Activated CD4-positive, alpha-beta memory T cell treated with anti-CD3 and anti-CD28 coated beads, Interleukin-2, amount 10 ng/mL, durations not matched to agents 7 days and 5 days (primary cell): ENCODE measurements around the gene C1orf122. TPM values are rescaled to one million over a fixed set of nuclear protein-coding genes. Genes with fewer than 3 reads are reported as not detected.

Experiments used
- CTCF ChIA-PET: fragments of 350-600 bp; sonication (Branson Sonifier 250); formaldehyde crosslinking; loops from one replicate; lab custom pipeline; 2021; ENCODE audit warnings: antibody characterized with exemption, inconsistent platforms; lab: Charles Lee
- POLR2A ChIA-PET: fragments of 350-600 bp; sonication (Branson Sonifier 250); formaldehyde crosslinking; loops from one replicate; lab custom pipeline; 2021; ENCODE audit warnings: antibody characterized with exemption; lab: Charles Lee
- DNase-seq: peaks from one replicate; pipeline ENCODE4 v3.0.0-alpha.2; 2020
- H3K27ac Mint-ChIP-seq: one replicate; pipeline ENCODE4 v1.8.0; 2021; ENCODE audit warnings: mild to moderate bottlenecking, mixed read lengths
- H3K27me3 Mint-ChIP-seq: one replicate; pipeline ENCODE4 v1.8.0; 2021; ENCODE audit warnings: mixed read lengths
- H3K36me3 Mint-ChIP-seq: one replicate; pipeline ENCODE4 v1.8.0; 2021; ENCODE audit warnings: low read depth, mixed read lengths
- H3K4me1 Mint-ChIP-seq: one replicate; pipeline ENCODE4 v1.8.0; 2021; ENCODE audit warnings: mixed read lengths
- H3K4me3 Mint-ChIP-seq: one replicate; pipeline ENCODE4 v1.8.0; 2021; ENCODE audit warnings: mild to moderate bottlenecking, mixed read lengths
- H3K9me3 Mint-ChIP-seq: one replicate; pipeline ENCODE4 v1.8.0; 2021; ENCODE audit warnings: mixed read lengths
- total RNA-seq, 2 experiments: library from RNA; stranded (reverse); gene quantifications; one replicate each; pipeline ENCODE4 v1.2.3, GENCODE V29; 2021

C1orf122 gene
- total RNA-seq, 2 experiments from 2014 or later = 17.3 to 18.3 TPM

GRCh38 chr1:37851782-37852210 is 44.2 kb downstream of the C1orf122 start:
- POLR2A ChIA-PET = interaction anchor here (0.6 to 3.1 kb wide), 4 partner anchors 13 to 710 kb away, joined by 3 to 12 read pairs (median 6); partner anchors contain the start of genes C1orf122 and YRDC
- Mint-ChIP-seq H3K9me3 (no peaks in the 10 kb centered on the region), H3K36me3 (peaks cover 33% of the 10 kb centered on the region), H3K4me3 (no peak overlapping the region), H3K27ac (no peak overlapping the region), H3K27me3 (no peaks in the 10 kb centered on the region), H3K4me1 (peaks cover 28% of the 10 kb centered on the region)
- no peak for DNase-seq
- CTCF ChIA-PET = interaction anchor here (2.4 kb wide), 1 partner anchor 8 kb away, joined by 37 read pairs; the partner anchor contains the start of gene MTF1

- Mint-ChIP-seq H3K9me3 (no peaks in the 10 kb centered on the region), H3K4me3 (no peak overlapping the region), H3K27ac (no peak overlapping the region), H3K4me1 (peaks cover 34% of the 10 kb centered on the region), H3K36me3 (peaks cover 35% of the 10 kb centered on the region), H3K27me3 (no peaks in the 10 kb centered on the region)
- ChIA-PET POLR2A (interaction anchor here (3.1 kb wide), 1 partner anchor 45 kb away, joined by 12 read pairs; the partner anchor contains the start of genes C1orf122 and YRDC), CTCF (no interaction called here)
- DNase-seq = no peak
Measured at GRCh38 chr1:37853157-37853556, 45.6 kb downstream of the C1orf122 start.

- Mint-ChIP-seq H3K27ac (no peak overlapping the region), H3K36me3 (peaks cover 29% of the 10 kb centered on the region), H3K4me1 (peaks cover 40% of the 10 kb centered on the region), H3K4me3 (no peak overlapping the region), H3K9me3 (no peaks in the 10 kb centered on the region), H3K27me3 (no peaks in the 10 kb centered on the region)
- ChIA-PET POLR2A (interaction anchor here (3.0 kb wide), 1 partner anchor 46 kb away, joined by 11 read pairs; the partner anchor contains the start of genes C1orf122 and YRDC), CTCF (no interaction called here)
- DNase-seq = no peak
Measured at GRCh38 chr1:37854406-37854805, 46.8 kb downstream of the C1orf122 start.

Other genes starting within 250 kb of the C1orf122 start
- gene GNL2, start 211.9 kb upstream of the C1orf122 start, total RNA-seq = 10 to 100 TPM; 50.6 to 52.8 TPM
- gene RSPO1, start 172.9 kb upstream of the C1orf122 start, total RNA-seq = not detected
- gene CDCA8, start 115.3 kb upstream of the C1orf122 start, total RNA-seq = 10 to 100 TPM; 73.5 to 73.6 TPM
- not detected for gene EPHA10, start 42.7 kb upstream of the C1orf122 start, total RNA-seq
- 1 to 10 TPM; 1.7 to 1.8 TPM for gene MANEAL, start 13.9 kb upstream of the C1orf122 start, total RNA-seq
- gene YRDC, start 418 bp downstream of the C1orf122 start, total RNA-seq = 10 to 100 TPM; 16.4 to 16.8 TPM
- gene MTF1, start 51.8 kb downstream of the C1orf122 start, total RNA-seq = 10 to 100 TPM; 27.5 to 28.8 TPM
- 10 to 100 TPM; 26.3 to 26.7 TPM for gene INPP5B, start 139.3 kb downstream of the C1orf122 start, total RNA-seq
- gene SF3A3, start 182.2 kb downstream of the C1orf122 start, total RNA-seq = 10 to 100 TPM; 72.1 to 74.3 TPM
- 1 to 10 TPM; 9.1 to 9.8 TPM for gene FHL3, start 197.7 kb downstream of the C1orf122 start, total RNA-seq
- 10 to 100 TPM; 29.1 to 33.2 TPM for gene UTP11, start 204.9 kb downstream of the C1orf122 start, total RNA-seq
- not detected for gene POU3F1, start 239.0 kb downstream of the C1orf122 start, total RNA-seq